ENCODE data around the gene AP1S3.

- TF ChIP-seq EZH2 (IDR thresholded peaks at IDR 0.05) (no peak), POLR2AphosphoS5 (IDR thresholded peaks at IDR 0.05; ENCODE audit: borderline replicate concordance, low read depth, low read length) (no peak), FOXP2 (optimal IDR thresholded peaks at IDR 0.05; ENCODE audit: control extremely low read depth, extremely low read length, insufficient read depth) (no peak)
These were observed 125.6 kb downstream of the AP1S3 start for GRCh38 chr2:223711596-223712326.
